ENCODE measurements around the gene STAU1.

GRCh38 chr20:49161428-49162152, 26.5 kb downstream of the STAU1 start:
- TF ChIP-seq POLR2AphosphoS5 (IDR thresholded peaks at IDR 0.05; ENCODE audit: borderline replicate concordance, low read depth, low read length) (no peak), EZH2 (IDR thresholded peaks at IDR 0.05) (no peak)
